Nephron (organoid): ENCODE data around the gene B4GALT3.

ENCODE experiments used
- H3K27ac Mint-ChIP-seq, 3 experiments: 2 replicates each; pipeline ENCODE4 v1.8.0; 2020; ENCODE audit warnings: mixed read lengths in 3 of 3, mild to moderate bottlenecking in 2 of 3, moderate library complexity in 1 of 3
- H3K27me3 Mint-ChIP-seq: 2 replicates; pipeline ENCODE4 v1.8.0; 2021; ENCODE audit warnings: low read depth, mild to moderate bottlenecking, moderate library complexity, mixed read lengths
- H3K36me3 Mint-ChIP-seq: 2 replicates; pipeline ENCODE4 v1.8.0; 2020; ENCODE audit warnings: low read depth, mixed read lengths
- H3K4me1 Mint-ChIP-seq: 2 replicates; pipeline ENCODE4 v1.8.0; 2020; ENCODE audit warnings: mixed read lengths
- H3K4me3 Mint-ChIP-seq, 3 experiments: 2 replicates each; pipeline ENCODE4 v1.8.0; 2020; ENCODE audit warnings: mild to moderate bottlenecking in 3 of 3, mixed read lengths in 3 of 3, moderate library complexity in 2 of 3
- H3K9me3 Mint-ChIP-seq: 2 replicates; pipeline ENCODE4 v1.8.0; 2020; ENCODE audit warnings: mixed read lengths
- TF ChIP-seq, protein P1 (sequence below), 3 experiments: fragments of 200-600 bp; sonication (generic); IDR thresholded peaks; one replicate each; pipeline ENCODE4 v1.5.0; 2021; ENCODE audit warnings: antibody characterized with exemption in 3 of 3; ENCODE audit not compliant: unreplicated experiment in 3 of 3

Gene B4GALT3

DNA sequence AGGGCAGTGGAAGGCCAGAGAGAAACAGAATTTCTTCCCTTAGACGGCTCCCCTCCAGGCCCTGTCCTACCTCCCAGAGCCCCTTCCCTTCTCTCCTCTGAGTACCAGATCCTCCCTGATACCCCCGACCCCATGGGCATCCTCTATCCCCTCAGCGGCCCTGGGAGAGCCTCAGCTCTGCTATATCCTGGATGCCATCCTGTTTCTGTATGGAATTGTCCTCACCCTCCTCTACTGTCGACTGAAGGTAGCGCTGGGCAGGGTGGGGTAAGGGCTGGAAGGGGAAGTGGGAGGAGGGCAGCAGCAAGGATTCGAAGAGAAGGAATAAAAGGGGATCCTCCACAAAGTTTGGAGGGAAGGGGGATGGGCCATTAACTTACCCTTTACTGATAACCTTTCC is 40.5 kb upstream of the B4GALT3 start:
- Mint-ChIP-seq H3K4me1 (no peaks in the 10 kb centered on the region), H3K27ac (peak overlapping the region in 1 of 3 experiments; percentile 63), H3K4me3 (no peak overlapping the region), H3K27me3 (no peaks in the 10 kb centered on the region), H3K36me3 (peaks cover 24% of the 10 kb centered on the region), H3K9me3 (no peaks in the 10 kb centered on the region)
- TF ChIP-seq, protein P1, sequence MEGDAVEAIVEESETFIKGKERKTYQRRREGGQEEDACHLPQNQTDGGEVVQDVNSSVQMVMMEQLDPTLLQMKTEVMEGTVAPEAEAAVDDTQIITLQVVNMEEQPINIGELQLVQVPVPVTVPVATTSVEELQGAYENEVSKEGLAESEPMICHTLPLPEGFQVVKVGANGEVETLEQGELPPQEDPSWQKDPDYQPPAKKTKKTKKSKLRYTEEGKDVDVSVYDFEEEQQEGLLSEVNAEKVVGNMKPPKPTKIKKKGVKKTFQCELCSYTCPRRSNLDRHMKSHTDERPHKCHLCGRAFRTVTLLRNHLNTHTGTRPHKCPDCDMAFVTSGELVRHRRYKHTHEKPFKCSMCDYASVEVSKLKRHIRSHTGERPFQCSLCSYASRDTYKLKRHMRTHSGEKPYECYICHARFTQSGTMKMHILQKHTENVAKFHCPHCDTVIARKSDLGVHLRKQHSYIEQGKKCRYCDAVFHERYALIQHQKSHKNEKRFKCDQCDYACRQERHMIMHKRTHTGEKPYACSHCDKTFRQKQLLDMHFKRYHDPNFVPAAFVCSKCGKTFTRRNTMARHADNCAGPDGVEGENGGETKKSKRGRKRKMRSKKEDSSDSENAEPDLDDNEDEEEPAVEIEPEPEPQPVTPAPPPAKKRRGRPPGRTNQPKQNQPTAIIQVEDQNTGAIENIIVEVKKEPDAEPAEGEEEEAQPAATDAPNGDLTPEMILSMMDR (IDR thresholded peaks at IDR 0.05; ENCODE audit: unreplicated experiment in 3 of 3): no peak

GRCh38 chr1:161216945-161217712 is 39.8 kb upstream of the B4GALT3 start:
- TF ChIP-seq, protein P1 (IDR thresholded peaks at IDR 0.05; ENCODE audit: unreplicated experiment in 3 of 3): no peak
- Mint-ChIP-seq H3K36me3 (peaks cover 28% of the 10 kb centered on the region), H3K4me3 (no peak overlapping the region), H3K4me1 (no peaks in the 10 kb centered on the region), H3K27ac (peak overlapping the region; percentile 18 to 91 (median 65)), H3K9me3 (no peaks in the 10 kb centered on the region), H3K27me3 (no peaks in the 10 kb centered on the region)

- Mint-ChIP-seq H3K4me1 (no peaks in the 10 kb centered on the region), H3K27ac (peak within 1 kb of the TSS in 1 of 3 experiments; percentile 91), H3K36me3 (peaks cover 46% of the 10 kb centered on the region), H3K27me3 (no peaks in the 10 kb centered on the region), H3K9me3 (no peaks in the 10 kb centered on the region), H3K4me3 (no peak within 1 kb of the TSS)
- TF ChIP-seq, protein P1 (IDR thresholded peaks at IDR 0.05; ENCODE audit: unreplicated experiment in 3 of 3): no peak
Observed at GRCh38 chr1:161215076-161215475, 37.8 kb upstream of the B4GALT3 start, which contains the start of gene FCER1G. FCER1G (plus strand) TSS chr1:161215295; CDS start chr1:161215322, 27 bp downstream.

DNA sequence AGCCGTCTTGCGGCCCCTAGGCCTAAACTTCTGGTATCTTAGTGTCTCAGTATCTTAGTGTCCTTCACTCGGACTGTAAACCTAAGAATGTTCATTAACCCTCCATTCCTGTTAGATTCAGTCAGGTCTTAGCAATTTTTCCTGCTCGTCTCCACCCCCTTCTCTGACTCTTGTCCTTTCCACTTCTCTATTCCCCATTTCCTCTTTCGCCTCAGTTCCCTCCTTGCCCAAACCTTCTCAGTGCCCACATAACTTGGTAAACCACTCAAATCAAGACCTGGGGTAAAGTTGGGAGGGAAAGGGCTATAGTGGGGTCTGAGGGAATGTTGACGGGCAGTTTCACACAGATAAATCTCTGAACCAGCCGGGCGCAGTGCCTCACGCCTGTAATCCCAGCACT is 37.1 kb upstream of the B4GALT3 start:
- TF ChIP-seq, protein P1 (IDR thresholded peaks at IDR 0.05; ENCODE audit: unreplicated experiment in 3 of 3): no peak
- H3K9me3 Mint-ChIP-seq: no peaks in the 10 kb centered on the region
- H3K4me3 Mint-ChIP-seq: no peak overlapping the region
- H3K36me3 Mint-ChIP-seq: peaks cover 53% of the 10 kb centered on the region
- H3K27ac Mint-ChIP-seq: no peak overlapping the region
- H3K4me1 Mint-ChIP-seq: no peaks in the 10 kb centered on the region
- no peaks in the 10 kb centered on the region for H3K27me3 Mint-ChIP-seq

GRCh38 chr1:161209790-161210409 is 32.6 kb upstream of the B4GALT3 start:
- Mint-ChIP-seq H3K36me3 (peaks cover 73% of the 10 kb centered on the region), H3K27me3 (no peaks in the 10 kb centered on the region), H3K4me3 (no peak overlapping the region), H3K9me3 (no peaks in the 10 kb centered on the region), H3K27ac (peak overlapping the region in 1 of 3 experiments; percentile 6), H3K4me1 (peaks cover 12% of the 10 kb centered on the region)
- TF ChIP-seq, protein P1 (IDR thresholded peaks at IDR 0.05; ENCODE audit: unreplicated experiment in 3 of 3): peak; percentile 83 to 91 (median 83)
